Astrocyte of the spinal cord (primary cell): ENCODE results near the gene NFKB2.
A peak's percentile ranks its signal among the peaks of the same experiment; 100 is the strongest.

Experiments
- DNase-seq: peaks from one replicate; pipeline ENCODE4 v3.0.0; 2011; ENCODE audit warnings: low read depth, low spot score
- H3K4me3 ChIP-seq: 2 replicates; pipeline ENCODE4 v1.5.1; 2011; ENCODE audit warnings: low read depth, mild to moderate bottlenecking, low read length, moderate library complexity
- CTCF ChIP-seq: IDR thresholded peaks from 2 replicates; pipeline ENCODE4 v1.5.1; 2012; ENCODE audit warnings: low read depth, mild to moderate bottlenecking, low read length, inconsistent platforms
- in situ Hi-C: cut with HindIII; loops from 2 replicates; pipeline ENCODE4 v1.10.0; 2017; ENCODE audit warnings: low sequenced_read_pairs

NFKB2 gene

GRCh38 chr10:102426803-102427287 is 31.3 kb downstream of the NFKB2 start:
- no peak for TF ChIP-seq CTCF
- H3K4me3 ChIP-seq = no peak overlapping the region
- in situ Hi-C loops = no loop called here
- no peak for DNase-seq

- in situ Hi-C loops = no loop called here
- no peak for TF ChIP-seq CTCF
- no peak for DNase-seq
- no peak overlapping the region for H3K4me3 ChIP-seq
Observed at GRCh38 chr10:102429468-102429867, 34.0 kb downstream of the NFKB2 start.

DNA sequence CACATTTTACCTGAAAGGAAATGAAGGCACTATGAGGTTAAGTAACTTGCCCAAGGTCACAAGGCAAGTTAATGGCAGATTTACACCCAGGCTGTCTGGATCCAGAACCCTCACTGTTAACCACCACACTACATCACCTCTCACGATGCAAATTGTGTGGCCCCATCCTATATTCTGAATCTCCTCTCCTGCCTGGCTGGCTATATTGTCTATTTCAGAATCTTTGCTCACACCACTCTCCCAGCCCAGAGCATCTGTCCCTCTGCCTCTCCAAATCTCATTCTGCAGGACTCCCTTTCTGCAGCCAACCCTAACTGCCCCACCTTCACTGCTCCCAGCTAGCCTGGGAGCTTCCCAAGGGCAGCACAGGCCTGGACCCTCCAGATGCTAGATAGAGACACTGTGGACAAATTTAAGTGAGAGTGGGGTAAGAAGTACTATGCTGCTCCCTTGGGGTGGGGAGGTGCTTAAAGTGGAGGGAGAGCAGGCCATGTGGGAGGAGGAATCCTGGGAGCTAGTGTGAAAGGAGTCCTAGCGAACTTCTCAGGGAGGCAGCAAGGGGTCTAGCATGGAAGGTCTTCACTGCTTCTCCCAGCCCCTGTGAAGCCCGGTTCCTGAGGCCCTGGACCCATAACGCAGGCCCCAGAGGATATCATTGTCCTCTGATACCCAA is 36.1 kb downstream of the NFKB2 start:
- in situ Hi-C loops = no loop called here
- DNase-seq = no peak
- H3K4me3 ChIP-seq = peak overlapping the region; percentile 61
- no peak for TF ChIP-seq CTCF

- H3K4me3 ChIP-seq = peak within 1 kb of the TSS; percentile 61
- in situ Hi-C loops = no loop called here
- peak; percentile 96 for DNase-seq
- TF ChIP-seq CTCF = no peak
Observed at GRCh38 chr10:102432162-102432950, 36.9 kb downstream of the NFKB2 start, which contains the start of gene CUEDC2. CUEDC2 (minus strand) TSS chr10:102432574; CDS start chr10:102425188, 7,386 bp downstream.

DNA sequence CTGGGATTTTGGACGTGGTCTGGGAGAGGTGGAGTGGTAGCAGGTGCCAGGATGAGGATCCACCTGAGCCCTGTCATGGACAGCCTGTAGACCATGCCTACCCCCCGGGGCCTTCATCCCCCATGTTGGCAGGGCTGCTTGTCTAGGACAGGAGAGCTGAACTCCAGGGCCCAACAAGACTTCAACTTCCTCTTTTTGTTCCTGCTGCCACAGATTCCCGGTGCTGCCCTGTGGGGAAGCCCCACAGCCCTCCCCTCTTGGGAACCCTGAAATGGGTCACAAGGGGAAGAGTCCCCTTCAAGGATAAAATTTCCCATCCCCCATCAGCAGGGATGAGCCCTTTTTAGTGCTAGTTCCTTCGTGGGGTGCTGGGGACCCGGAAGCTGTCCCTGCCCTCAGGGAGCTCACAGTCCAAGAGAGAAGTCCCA is 38.1 kb downstream of the NFKB2 start:
- no peak overlapping the region for H3K4me3 ChIP-seq
- in situ Hi-C loops = no loop called here
- DNase-seq = no peak
- TF ChIP-seq CTCF = no peak

DNA sequence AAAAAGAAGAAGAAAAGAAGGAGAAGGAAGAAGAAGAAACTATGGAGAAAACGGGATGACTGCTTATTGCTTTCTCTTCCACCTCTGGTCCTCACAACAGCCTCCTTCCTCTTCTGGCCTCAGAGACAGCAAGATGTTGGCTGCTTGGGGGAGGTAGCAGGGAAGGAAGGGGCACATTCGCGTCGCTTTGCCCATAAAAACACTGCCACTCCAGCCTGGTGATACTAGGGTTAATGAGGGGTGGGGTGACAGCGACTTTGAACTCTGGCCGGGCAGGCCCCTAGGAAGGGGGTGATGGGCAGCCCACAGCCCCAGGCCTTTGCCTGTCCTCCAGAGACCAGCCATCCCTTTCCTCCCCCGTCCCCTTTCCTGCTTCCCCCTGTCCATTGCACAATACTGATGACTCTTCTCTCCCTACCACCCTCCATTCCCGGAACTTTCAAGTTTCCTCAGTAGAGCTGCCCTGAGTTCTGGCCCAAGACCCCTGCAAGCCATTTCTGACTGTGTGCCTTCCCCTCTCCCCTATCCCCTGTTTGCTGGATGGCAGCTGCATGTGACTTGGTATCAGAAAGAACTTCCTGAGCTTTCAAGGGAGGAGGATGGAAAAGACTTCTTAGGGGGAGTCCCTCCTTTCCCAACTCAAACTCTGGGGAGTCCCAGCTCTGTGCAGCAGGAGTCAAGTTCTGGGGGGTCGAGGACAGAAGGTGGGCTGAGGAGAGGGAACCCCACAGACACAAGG is 39.1 kb downstream of the NFKB2 start:
- H3K4me3 ChIP-seq = no peak overlapping the region
- no peak for DNase-seq
- in situ Hi-C loops = no loop called here
- TF ChIP-seq CTCF = no peak
